Glomerular visceral epithelial cell (primary cell): ENCODE results near the gene DCAF7.

Source experiments
- DNase-seq: peaks from one replicate; pipeline ENCODE4 v3.0.0-alpha.2; 2016; ENCODE audit errors: extremely low spot score

Gene DCAF7

GRCh38 chr17:63629627-63630026, 79.3 kb downstream of the DCAF7 start:
- no peak for DNase-seq

GRCh38 chr17:63631062-63631461, 80.8 kb downstream of the DCAF7 start:
- no peak for DNase-seq

- DNase-seq, result no peak
Observed at GRCh38 chr17:63631626-63632025, 81.3 kb downstream of the DCAF7 start.

GRCh38 chr17:63633742-63634141, 83.5 kb downstream of the DCAF7 start:
- DNase-seq, result no peak

- DNase-seq, result no peak
Observed at GRCh38 chr17:63634163-63634562, 83.9 kb downstream of the DCAF7 start.

GRCh38 chr17:63634816-63635215, 84.5 kb downstream of the DCAF7 start:
- DNase-seq, result no peak

- no peak for DNase-seq
Observed at GRCh38 chr17:63635290-63635689, 85.0 kb downstream of the DCAF7 start.

- DNase-seq, result no peak
Observed at GRCh38 chr17:63635787-63636186, 85.5 kb downstream of the DCAF7 start.

GRCh38 chr17:63639125-63639524, 88.8 kb downstream of the DCAF7 start:
- no peak for DNase-seq

GRCh38 chr17:63640038-63640437, 89.8 kb downstream of the DCAF7 start:
- no peak for DNase-seq

- no peak for DNase-seq
Observed at GRCh38 chr17:63641692-63642448, 91.6 kb downstream of the DCAF7 start.
